Adrenal gland (tissue), 5 donors: ENCODE measurements around the gene RAB27A.

Experiments used
- POLR2A ChIP-seq, 2 donors: fragments of 450-650 bp; IDR thresholded peaks; one replicate each; pipeline ENCODE4 v1.6.1; 2017; ENCODE audit warnings: antibody characterized with exemption in 2 of 2, mild to moderate bottlenecking in 2 of 2, moderate library complexity in 1 of 2
- TF ChIP-seq, protein P1 (sequence below), 6 experiments: fragments of 450-650 bp in 4 of 6; fragments of 200-600 bp in 2 of 6; sonication (generic) in 1 of 6; IDR thresholded peaks; 1 replicate in 5 of 6; 2 replicates in 1 of 6; pipeline versions ENCODE4 v1.5.1 to v1.8.0; 2016 to 2021; ENCODE audit warnings: antibody characterized with exemption in 6 of 6, mild to moderate bottlenecking in 2 of 6, moderate library complexity in 1 of 6
- donor health status: DM: no; HTN: no; CAD: no.

DNA sequence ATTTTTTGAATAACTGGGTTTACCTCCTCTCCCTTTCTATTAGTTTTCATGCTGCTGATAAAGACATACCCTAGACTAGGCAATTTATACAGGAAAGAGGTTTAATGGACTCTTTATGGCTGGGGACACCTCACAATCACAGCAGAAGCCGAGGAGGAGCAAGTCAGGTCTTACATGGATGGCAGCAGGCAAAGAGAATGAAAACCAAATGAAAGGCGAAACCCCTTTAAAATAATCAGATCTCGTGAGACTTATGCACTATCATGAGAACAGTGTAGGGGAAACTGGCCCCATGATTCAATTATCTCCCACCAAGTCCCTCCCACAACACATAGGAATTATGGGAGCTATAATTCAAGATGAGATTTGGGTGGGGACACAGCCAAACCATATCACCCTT is 90.9 kb downstream of the RAB27A start:
- TF ChIP-seq, protein P1, sequence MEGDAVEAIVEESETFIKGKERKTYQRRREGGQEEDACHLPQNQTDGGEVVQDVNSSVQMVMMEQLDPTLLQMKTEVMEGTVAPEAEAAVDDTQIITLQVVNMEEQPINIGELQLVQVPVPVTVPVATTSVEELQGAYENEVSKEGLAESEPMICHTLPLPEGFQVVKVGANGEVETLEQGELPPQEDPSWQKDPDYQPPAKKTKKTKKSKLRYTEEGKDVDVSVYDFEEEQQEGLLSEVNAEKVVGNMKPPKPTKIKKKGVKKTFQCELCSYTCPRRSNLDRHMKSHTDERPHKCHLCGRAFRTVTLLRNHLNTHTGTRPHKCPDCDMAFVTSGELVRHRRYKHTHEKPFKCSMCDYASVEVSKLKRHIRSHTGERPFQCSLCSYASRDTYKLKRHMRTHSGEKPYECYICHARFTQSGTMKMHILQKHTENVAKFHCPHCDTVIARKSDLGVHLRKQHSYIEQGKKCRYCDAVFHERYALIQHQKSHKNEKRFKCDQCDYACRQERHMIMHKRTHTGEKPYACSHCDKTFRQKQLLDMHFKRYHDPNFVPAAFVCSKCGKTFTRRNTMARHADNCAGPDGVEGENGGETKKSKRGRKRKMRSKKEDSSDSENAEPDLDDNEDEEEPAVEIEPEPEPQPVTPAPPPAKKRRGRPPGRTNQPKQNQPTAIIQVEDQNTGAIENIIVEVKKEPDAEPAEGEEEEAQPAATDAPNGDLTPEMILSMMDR (IDR thresholded peaks at IDR 0.05): no peak
- no peak for TF ChIP-seq POLR2A (IDR thresholded peaks at IDR 0.05)
